ENCODE data around the gene RIT2.

GRCh38 chr18:42839408-42839807, 276.1 kb downstream of the RIT2 start:
- TF ChIP-seq CTCF (IDR thresholded peaks at IDR 0.05; ENCODE audit: insufficient read depth, low read length, poor library complexity, severe bottlenecking) (no peak), EZH2phosphoT487 (conservative IDR thresholded peaks at IDR 0.05; ENCODE audit: low read length) (no peak)
